HT-29 (cell line): ENCODE results near the gene ZNF236. TPM values are rescaled to one million over a fixed set of nuclear protein-coding genes. Genes with fewer than 3 reads are reported as not detected.

ENCODE experiments used
- DNase-seq: peaks from one replicate; pipeline ENCODE4 v3.0.0-alpha.2; 2015; ENCODE audit warnings: low spot score
- total RNA-seq: library from RNA; depleted of rRNA; stranded (reverse); fragments of >200 nt; shearing (Covaris generic); gene quantifications from 2 replicates; pipeline ENCODE4 v1.2.3, GENCODE V29; 2014

Gene ZNF236
- total RNA-seq, 1 experiment from 2014 or later = 6.6 TPM

DNA sequence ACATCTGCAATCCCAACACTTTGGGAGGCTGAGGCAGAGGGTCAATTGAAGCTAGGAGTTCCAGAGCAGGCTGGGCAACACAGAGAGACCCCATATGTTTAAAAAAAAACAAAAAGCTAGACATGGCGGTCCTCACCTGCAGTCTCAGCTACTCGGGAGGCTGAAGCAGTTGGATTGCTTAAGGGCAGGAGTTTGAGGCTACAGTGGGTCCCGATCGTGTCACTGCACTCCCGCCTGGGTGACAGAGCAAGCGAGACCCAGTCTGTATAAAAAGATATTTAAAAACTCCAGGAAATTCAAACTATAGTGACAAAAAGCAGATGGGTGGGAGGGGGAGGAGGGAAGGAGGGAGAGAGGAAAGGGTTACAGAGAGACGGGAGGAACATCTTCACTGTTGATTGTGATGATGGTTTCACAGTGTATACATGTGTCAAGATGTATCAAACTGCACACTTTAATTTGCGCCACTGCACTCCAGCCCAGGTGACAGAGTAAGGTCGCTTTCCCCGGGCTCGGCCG lies 942 bp upstream of the ZNF236 start:
- no peak for DNase-seq

DNA sequence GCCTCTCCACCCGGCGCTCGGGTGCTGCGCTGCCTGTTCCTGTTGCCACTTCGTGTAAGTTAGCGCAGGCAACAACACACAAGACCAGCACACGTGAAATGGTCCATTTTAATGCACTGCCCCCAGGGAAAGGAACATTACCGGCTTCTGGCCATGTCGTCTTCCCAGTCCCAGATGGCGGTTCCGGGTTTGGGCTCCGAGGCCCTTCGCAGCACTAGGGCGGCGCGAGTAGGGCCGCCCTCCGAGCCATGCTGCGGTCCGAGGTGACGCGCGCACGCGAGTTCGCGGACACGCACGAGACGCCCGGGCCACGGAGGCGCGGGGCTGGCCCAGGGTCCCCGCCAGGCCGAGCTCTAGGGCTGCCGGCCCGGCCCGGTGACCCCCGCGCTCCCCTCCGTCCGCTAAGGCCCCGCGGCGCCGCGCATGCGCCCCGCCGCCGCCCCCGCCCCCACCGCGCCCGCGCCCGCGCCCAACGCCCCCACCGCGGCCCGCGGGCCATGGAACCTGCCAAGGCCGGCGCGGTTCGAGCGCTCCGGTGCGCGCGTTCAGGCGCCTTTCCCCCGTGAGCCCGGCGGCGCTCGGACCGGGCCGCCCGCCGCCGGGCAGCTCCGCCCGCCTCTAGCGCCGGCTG lies 367 bp upstream of the ZNF236 start:
- peak; percentile 49 for DNase-seq

DNA sequence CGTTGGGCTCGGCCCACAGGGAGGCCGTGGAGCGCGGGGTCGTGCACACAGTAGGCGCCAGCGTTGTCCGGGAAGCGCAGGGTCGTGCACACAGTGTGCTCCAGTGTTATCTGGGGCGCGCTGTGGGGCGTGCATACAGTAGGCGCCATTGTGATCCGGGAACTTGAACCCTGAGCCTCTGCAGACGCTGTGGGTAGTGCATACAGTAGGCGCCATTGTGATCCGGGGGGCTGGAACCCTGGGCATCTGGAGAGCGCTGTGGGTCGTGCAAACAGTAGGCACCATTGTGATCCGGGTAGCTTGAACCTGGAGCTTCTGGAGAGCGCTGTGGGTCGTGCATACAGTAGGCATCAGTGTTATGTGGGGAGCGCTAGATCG lies 793 bp downstream of the ZNF236 start:
- DNase-seq = no peak

DNA sequence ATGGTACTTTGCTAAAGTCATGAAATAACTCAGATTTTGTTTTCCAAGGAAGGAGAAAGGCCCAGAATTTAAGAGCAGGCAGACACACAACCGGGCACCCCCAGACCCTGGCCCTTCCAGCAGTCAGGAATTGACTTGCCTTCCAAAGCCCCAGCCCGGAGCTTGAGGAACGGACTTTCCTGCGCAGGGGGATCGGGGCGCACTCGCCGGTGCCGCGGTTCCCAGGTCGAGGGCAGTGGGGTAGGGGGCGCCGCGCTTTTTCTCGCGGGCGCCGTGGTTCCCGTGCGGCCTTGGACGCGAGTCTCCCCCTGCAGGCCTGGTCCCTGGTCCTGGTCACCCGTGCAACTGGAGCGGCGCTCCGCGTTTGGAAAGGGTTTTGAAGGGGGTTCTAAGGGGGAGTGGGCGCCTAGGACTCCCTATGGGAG lies 1.2 kb downstream of the ZNF236 start:
- DNase-seq = no peak

DNA sequence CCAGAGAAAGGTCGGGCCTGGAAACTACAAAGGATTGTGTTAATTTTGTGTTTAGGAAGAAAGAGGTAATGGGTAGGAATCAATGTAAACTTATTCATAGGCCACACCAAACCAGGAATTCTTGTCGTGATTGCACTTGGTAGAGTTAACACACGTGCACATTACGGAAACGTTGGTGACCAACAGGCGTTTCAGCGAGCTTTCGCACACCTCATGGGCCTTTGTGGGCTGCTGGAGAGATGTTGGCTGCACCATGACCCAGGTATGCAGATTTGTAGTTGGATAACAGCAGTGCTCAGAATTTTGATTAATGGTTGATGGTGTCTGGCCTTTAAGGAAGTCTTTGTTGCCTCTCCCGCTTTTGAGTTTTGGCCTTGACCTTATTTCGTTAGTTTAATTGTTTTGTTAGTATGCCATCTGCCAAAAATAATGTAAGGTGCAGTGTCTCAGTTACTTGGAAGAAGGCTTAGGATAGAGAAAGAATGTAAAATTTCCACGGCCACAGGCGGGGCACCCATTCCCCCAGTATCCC lies 1.9 kb downstream of the ZNF236 start:
- DNase-seq = no peak

DNA sequence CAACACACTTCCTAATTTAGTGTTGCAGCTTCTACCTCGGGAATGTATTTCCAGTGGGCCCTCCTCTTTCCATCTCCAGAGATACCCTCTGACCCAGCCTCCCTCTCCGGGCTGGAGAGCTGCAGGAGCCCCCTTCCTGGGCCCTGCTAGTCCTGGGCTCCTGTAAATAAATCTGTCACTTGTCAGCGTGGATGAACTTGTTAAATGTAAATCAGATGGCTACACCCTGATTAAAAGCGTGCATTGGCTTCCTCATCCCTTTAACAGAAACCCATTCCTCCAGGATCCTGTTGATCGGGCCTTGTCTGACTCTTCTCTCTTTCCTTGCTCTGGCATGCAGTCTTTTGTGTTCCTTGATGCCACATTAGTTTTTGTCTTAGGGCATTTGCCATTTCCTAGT lies 2.4 kb downstream of the ZNF236 start:
- no peak for DNase-seq

DNA sequence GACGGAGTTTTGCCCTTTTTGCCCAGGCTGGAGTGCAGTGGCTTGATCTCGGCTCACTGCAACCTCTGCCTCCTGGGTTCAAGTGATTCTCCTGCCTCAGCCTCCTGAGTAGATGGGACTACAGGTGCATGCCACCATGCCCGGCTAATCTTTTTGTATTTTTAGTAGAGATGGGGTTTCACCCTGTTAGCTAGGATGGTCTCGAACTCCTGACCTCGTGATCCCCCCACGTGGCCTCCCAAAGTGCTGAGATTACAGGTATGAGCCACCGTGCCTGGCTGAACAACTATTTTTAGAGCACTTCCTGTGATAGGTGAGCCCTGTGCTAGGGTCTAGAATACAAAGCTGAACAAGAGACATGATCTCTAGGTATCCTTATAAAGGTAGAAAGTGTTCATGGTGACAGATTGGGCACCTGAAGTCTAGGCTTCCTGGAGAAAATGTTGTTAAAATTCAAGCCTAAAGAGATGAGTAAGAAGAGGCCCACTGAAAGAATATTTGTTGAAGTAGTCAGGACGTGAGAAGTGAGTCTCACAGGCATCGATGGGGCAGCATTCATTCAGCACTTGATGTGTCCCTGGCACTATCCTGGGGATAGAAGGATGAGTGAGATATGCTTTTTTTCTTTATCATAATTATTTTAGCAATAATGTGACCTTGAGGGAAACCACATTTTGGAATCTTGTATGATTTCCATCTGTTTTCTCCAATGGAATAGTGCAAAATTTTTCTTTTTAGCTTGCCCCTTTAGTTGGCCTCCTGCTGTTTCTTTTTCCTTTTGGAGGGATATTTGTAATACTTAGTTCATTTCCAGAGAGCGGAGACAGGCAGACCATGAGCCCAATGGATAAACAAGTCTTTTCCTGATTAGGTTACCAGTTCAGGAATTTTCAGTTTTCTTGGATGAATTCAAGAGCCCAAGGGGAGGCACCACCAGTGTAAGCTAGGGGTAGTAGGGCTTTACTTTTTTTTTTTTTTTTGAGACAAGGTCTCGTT lies 5.1 kb downstream of the ZNF236 start:
- no peak for DNase-seq

DNA sequence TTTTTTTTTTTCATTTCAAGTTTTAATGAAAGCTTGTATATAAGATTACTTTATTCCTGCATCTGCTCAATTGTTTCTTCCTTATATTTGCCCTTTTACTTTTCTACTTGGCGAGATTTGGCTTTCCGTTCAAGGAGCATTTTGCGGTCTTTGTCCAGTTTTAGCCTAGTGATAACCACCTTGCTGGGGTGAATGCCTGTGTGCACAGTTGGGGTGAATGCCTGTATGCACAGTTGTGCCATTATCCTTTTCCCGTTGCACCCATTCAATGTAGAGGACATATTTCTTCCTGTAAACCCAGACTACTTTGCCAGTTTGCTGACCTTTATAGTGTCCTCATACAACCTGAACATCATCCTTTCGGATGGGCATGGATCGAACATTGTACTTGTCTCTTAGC lies 12.0 kb downstream of the ZNF236 start:
- DNase-seq = no peak

DNA sequence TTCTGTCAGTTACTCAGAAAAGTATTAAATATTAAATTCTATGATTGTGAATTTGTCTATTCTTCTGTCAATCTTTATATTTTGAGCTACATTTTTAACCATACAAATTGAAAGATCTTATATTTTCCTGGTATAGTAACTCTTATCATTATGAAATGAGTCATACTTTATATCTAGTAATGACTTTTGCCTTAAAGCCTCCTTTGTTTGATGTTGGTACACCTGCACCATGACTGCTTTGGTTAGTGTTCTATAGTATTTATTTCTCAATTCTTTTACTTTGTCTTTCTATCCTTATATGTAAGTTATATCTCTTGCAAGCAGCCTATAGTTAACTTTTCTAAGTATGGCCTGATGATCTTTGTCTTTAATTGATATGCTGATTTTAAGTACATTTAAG lies 13.0 kb downstream of the ZNF236 start:
- no peak for DNase-seq

DNA sequence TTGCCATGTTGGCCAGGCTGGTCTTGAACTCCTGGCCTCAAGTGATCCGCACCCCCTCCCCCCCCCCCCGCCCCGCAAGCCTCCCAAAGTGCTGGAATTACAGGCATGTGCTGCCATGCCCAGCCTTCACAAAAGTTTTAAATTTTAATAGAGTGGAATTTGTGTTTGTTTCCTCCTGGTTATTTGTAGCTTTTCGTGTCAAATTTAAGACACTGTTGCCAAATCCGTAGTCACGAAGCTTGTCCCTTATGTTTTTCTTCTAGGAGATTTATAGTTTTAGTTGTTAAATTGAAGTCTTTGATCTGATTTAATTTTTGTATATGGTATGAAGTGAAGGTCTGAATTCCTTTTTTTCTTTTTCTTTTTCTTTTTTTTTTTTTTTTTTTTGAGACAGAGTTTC lies 14.7 kb downstream of the ZNF236 start:
- no peak for DNase-seq

DNA sequence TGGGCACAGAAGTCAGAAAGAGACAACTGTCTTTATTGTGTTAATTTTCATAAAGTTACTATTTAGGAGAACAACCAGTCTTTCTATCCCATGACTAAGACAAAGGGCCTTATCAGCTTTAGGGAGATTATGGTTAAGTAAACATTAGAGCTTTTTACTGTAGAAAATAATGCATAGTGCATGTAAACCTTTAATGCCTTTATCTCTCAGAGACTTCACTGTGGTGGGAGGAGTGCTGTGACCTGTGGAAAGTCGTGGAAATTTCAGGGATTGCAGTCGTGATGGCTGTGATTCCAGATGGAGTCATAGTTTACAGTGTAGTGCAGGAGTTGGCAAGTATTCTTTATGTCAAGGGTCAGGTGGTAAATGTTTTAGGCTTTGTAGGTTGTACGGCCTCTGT lies 15.8 kb downstream of the ZNF236 start:
- DNase-seq = peak; percentile 11

DNA sequence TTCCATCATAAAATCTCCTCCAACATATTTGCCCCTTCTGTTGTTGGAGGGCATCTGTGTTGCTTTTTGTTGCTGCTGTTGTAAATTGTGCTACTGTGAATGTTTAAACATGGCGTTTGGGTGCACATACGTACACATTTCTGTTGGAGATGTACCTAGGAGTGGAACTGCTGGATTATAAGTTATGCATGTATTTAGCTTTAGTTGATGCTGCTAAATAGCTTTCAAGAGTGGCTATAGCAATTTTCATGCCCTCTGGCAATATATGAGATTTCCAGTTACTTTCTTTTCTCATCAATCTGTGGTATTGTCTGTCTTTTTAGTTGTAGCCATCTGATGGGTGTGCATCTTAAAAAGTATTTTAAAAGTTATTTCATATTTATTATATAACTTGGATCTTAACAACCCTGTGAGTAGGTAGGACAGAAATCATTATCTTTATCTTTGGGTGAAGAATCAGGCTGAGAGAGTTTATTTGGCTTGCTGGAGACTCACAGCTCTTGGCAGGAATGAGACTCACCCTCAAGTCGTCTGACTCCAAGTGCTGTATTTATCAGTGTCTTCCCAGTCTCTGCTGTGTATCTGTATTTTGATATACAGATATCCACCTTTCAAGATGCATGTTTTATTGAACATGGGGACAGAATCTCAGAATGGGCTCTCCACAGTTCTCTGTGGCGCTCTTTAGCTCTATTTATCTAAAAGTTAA lies 16.9 kb downstream of the ZNF236 start:
- DNase-seq = no peak

DNA sequence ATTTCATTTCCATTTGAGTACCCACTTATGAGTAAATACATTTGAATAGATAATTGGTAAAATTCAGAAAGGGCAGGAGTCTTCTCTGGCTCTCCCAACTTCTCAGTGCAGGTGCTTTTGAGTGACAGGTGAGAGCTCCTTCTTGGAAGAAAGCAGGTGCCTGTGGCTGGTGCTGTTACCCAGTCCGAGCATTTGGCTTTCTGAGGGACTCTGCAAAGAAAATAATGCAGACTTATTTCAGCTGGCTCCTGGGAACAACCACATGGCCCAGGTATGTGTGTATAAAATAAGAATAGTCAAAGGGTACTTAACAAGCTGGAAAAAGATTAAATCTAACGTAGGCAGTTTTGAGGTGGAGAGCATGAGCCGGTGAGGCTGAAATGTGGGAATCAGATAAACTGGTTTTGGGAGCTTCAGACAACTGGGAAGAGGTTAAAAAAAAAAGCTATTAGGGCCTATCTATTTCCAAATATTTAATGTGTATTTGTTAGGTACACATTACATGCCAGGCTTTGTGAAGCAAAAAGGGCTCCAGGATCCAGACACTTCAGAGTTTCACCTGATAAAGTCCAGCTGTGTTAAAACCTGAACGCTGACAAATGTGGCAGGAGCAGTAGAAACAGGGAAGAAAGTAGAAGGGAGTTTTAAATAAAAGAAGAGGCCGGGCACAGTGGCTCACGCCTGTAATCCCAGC lies 20.6 kb downstream of the ZNF236 start:
- no peak for DNase-seq

DNA sequence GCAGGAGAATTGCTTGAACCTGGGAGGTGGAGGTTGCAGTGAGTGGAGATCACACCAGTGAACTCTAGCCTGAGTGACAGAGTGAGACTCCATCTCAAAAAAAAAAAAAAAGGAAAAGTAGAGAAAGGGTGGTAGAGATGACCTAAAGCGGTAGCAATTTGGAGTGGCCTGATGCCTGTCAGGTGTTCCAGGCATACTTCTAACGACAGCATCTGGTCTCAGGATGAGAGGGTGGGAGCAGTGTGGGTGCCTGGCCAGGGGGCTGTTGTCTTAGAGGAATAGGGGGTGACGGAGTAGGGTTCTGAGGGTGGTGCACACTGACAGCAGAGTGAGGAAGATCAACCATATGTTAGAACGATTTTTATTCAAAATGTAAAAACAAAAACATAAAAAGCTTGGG lies 21.8 kb downstream of the ZNF236 start:
- DNase-seq = no peak

DNA sequence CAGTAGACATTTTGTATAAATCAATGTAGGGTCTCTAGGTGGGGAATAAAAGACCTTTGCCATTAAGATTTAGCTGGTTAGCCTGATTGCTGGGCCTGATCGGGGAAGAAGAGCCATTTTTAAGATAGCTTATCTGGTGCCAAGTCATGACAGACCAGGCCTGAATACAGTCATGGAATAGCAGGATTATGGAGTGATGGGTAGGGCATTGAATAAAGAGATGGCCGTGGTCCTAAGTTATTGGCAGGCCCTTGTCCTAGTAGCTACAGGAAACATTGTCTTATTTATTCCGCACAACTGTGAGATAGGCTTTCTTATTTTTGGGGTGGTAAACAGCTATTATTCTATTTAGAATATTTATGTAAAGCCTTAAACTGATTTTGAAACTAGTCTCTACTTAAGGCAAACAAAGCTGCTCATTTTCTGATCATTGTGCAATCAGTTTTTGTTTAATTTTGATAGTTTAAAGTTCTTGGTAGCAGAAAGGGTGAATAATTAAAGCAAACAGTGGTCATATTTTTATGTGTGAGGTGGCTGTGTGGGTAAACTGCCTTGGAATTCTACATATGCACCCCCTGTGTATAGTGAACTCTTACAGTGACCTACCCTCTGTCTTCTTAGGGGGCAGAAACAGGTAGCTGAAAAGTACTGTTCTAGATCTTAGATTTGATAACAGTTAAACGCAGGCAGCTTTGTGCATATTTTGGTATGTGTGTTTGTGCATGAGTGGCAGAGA lies 22.6 kb downstream of the ZNF236 start:
- DNase-seq = no peak

DNA sequence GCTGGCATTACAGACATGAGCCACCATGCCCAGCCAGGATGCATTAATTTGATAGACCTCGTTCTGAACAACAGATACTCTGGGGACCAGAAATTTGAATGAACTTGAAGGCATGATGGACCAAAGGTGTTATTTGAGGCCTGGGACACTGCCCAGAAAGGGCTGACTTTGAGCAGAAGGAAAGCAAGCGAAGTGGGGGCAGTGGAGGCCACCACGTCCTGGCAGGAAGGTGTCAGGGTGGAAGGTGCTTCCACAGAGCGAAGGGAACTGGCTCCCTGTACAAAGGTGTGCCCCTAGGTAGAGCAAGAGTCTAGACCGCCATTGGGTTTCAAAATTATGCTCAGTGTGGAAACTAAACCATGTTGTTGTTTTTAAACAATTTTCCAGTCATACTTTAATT lies 23.9 kb downstream of the ZNF236 start:
- DNase-seq = no peak

DNA sequence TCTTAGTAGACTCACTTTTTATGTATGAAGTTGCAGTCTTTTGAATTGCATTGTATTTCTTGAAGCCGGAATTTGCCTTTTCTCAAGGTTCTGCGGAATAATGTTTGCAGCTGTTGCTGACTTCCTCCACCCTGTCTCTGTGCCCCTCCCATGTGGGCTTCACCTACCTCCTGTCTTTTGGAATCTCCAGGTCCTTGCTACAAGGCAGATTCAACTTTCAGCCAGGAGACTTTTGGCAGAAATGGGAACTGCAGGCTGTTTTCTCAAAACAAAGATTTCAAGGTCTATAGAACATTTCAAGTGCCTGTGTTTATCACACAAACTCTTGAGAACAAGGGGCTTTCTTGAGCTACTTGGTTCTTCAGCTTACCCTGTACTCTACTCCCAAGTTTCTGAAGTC lies 25.6 kb downstream of the ZNF236 start:
- DNase-seq = peak; percentile 8

DNA sequence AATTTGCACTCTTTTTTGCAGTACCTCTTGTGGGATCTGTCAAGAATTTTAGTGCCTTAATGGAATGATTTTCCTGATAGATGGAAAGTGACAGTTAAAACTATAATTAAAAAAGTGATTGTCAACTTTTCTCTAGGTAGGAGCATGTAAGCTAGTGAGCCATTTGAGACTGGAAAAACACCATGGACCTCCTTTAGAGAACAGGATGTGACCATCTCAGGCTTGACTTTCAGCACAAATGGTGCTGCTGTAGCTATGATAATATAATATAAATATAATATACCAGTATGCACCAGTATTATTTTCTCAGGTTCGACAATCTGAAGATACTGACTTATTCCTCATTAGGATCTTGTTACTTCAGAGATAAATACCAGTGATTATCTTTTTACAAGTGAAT lies 27.8 kb downstream of the ZNF236 start:
- no peak for DNase-seq

DNA sequence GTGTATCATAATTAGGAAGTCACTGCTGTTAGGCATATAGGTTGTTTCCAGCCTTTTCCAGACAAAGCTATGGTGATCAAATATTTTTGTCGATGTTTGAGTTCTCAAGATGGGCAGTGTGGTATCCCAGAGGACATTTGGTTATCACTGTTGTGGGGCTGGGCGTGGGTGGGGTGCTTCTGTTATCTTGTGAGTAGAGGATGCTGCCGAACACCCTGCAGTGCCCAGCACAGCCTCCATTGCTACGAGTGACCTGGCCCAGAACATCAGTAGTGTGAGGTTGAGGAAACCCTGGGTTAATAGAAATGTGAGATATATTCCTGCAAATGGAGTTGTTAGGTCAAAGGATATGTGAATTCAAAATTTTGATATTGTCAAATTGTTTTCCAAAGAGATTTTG lies 33.2 kb downstream of the ZNF236 start:
- no peak for DNase-seq

DNA sequence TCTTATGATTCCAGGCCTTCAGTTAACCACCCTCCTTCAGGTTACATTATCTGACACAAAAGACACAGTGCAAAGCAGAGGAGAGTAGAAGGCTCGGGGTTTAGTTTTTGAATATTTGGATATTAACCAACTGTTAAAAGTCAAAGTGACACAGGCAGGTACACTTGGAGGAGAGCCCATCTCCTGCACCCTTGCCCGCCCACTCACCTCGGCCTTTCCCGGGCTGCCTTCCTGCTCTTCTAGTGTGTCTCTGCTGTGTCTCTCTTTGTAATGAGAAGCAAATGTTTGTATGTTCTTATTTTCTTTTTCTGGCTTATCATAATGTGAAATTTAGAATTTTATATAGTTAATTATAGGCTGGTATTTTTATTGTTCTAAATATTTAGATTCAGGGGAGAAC lies 35.1 kb downstream of the ZNF236 start:
- no peak for DNase-seq
